Fibroblast of peridontal ligament (primary cell): ENCODE data around the gene UPK3B.
"Not testable (repeated sequence)": the region's sequence is repeated elsewhere in the genome, so short reads cannot be mapped to it uniquely, and the experiment has no call there.

Experiments used
- DNase-seq: peaks from one replicate; pipeline ENCODE4 v3.0.0-alpha.2; 2010; ENCODE audit errors: extremely low read depth

Gene UPK3B

DNA sequence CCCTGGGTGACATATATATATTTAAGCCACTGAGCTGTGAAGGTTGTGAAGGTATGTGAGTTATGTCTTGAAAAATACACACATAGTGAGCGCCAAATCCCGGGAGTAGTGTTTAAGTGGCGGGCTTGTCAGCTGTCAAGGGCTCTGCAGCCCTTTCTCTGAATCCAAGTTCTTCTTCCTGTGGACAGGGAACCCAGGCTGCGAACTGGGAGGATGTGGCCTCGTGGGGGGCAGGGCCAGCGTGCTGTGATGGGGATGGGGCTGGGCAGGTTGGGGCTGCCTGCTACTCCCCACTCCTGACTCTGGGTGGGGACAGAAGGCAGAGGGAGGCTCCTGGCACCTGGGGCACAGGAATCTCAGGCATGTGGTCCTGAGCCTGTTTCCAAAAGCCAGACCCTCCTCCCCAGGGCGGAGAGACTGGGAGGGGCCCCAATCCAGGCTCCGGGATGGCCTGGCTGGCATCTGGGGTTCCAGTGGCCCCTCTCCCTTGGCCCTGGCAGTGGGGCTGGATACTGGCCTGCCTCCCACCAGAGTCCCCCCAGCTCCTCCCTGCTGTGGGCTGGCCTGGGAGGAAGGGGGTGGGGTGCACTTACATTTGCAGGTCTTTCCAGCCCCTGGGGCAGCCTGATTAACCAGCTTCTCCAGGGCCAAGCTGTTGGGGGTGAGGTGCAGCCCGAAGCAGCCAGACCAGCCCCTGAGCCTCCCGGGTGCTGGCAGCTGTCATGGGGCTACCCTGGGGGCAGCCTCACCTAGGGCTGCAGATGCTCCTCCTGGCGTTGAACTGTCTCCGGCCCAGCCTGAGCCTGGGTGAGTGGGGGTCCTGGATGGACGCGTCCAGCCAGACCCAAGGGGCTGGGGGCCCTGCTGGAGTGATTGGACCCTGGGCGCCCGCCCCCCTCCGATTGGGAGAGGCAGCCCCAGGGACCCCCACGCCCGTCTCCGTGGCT is at the start of gene UPK3B:
Gene UPK3B (plus strand): TSS at position 622 of the 947 bp plus-strand sequence. CDS start 101 bp downstream, at position 723.
- DNase-seq: no peak

DNA sequence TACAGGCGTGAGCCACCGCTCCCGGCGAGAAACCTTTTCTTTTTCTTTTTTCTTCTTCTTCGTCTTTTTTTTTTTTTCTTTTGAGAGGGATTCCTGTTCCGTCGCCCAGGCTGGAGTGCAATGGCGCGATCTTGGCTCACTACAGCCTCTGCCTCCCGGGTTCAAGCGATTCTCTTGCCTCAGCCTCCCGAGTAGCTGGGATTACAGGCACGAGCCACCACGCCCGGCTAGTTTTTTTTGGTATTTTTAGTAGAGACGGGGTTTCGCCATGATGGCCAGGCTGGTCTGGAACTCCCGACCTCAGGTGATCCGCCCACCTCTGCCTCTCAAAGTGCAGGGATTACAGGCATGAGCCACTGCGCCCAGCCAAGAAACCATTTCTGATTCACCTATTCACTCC is 49.6 kb upstream of the UPK3B start:
- DNase-seq: not testable (repeated sequence)

DNA sequence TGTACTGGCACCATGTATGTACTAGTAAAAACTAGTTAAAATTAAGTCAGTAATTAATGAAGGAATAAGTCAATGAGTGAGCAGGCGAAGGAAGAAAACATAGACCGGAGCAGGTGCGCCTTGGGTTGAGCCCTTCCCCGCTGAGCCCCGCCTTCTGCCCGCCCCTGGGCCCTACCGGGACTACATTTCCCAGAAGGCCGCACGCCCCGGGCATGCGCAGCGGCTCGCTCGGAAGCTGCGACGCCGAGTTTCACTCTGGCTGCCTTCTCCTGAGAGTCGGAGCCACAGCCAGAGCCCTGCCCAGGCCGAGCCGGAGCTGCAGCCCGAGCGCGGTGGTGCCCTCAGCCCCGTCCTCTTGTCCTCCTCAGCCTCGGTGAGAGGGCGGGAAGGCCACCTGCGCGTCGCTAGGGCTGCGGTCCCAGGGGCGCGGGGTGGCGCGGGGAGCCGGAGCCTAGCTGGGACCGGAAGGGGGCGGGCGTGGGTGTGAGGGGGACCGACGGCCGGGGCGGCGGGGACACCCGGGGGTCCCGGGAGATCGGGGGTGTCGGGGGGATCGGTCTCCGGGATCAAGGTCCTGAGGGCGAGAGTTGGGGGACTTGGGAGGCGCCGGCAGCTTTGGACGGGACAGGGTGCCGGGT is 48.8 kb upstream of the UPK3B start, which contains the start of gene DTX2:
Gene DTX2 (plus strand): TSS at position 246 of the 638 bp plus-strand sequence. CDS start 18,801 bp downstream, outside the sequence.
- DNase-seq: not testable (repeated sequence)

- not testable (repeated sequence) for DNase-seq
These were observed 48.0 kb upstream of the UPK3B start for GRCh38 chr7:76462271-76462882.

- not testable (repeated sequence) for DNase-seq
These were observed 45.4 kb upstream of the UPK3B start for GRCh38 chr7:76464959-76465358.

DNA sequence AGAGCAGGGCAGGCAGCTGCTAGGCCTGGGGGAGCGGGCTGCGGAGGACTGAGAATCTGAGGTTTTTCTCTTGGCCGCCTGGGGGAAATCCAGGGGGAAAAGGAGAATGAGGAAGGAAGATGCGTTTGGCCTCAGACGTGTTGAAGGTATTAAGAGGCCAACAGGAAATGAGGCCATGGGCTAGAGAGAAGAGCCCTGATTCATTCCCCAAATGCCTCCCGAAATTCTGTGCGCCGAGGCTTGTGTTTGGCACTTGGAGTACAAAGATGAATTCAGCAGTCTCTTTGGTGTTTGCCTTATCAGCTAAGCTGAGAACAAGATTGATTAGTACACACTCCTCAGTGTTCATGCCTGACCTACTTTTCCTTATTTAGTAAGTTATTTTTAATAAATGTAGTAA is 44.4 kb upstream of the UPK3B start:
- not testable (repeated sequence) for DNase-seq

GRCh38 chr7:76467743-76468404 is 42.5 kb upstream of the UPK3B start:
- DNase-seq: not testable (repeated sequence)

DNA sequence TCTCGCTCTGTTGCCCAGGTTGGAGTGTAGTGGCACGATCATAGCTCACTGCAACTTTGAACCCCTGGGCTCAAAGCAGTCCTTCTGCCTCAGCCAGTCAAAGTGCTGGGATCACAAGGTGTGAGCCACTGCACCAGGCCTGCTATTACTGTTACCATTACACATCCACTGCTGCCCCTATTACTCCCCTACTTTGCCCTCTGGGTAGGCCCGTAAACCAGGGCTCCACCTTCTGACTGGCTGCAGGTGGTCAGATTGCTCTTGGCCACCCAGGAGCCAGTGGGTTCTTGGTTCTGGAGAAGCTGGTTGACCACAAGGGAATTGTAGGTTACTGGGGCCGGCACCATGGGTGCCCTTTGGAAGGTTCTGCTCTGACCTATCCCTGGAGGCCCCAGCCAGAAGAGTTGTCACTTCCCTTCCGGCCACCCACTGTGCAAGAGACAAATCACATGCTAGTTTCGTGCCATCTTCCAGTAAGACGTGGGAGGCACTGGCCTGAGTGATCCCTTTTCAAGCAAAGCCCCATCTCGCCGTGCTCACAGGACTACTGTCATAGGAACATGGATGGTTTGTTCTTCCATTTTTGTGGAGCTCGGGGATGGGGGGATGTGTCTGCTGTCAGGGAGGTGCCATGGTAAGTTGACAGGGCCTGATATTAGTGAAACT is 38.7 kb upstream of the UPK3B start:
- not testable (repeated sequence) for DNase-seq

DNA sequence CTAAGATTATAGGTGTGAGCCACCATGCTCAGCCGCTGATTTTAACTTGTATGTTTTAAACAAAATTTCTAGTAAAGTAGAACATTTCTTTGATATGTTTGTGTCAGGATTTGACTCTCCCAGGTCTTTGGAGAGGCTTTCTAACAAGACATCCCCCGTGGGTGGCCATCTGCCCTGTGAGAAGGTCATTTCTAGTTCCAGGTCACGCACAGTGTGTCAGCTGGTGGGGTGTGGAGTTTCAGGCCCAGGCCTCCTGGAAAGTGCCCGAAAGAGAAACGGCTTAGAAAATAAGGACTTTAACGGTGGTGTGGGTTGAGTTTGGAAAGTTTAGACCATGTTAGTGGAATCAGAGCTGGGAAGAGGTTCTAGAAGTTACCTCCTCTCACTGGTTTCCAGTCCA is 37.3 kb upstream of the UPK3B start:
- not testable (repeated sequence) for DNase-seq

- not testable (repeated sequence) for DNase-seq
These were observed 34.1 kb upstream of the UPK3B start for GRCh38 chr7:76476280-76476679.

GRCh38 chr7:76476742-76477474 is 33.4 kb upstream of the UPK3B start:
- not testable (repeated sequence) for DNase-seq

- not testable (repeated sequence) for DNase-seq
These were observed 30.7 kb upstream of the UPK3B start for GRCh38 chr7:76479628-76480027.

DNA sequence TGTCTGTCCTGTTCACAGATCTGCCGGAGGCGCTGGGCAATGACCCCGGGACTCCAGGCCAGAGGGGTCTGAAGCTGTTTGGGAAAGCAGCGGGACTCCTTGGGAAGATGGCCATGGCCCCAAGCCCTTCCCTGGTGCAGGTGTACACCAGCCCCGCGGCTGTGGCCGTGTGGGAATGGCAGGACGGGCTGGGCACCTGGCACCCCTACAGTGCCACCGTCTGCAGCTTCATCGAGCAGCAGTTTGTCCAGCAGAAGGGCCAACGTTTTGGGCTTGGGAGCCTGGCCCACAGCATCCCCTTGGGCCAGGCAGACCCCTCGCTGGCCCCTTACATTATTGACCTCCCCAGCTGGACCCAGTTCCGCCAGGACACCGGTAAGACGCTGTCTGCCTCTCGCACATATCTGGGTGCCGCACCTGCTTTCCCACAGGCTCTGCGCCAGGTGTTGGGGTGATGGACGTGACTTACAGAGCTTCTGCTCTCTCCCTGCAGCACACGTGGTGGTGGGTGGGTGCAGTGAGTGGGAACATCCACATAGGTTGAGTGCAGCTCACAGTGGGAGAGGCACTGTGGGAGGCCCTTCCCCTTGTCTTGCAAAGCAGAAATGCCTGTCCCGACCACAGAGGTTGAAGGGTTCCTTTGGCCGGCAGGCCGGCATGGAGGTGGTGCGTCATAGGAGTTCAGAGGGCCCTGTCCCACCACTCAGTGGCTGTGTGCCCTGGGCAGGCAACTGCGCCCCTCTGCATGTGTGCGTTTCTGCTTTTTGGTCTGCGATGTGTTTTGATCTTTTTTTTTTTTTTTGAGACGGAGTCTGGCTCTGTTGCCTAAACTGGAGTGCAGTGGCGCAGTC is 29.7 kb upstream of the UPK3B start:
- DNase-seq: not testable (repeated sequence)

DNA sequence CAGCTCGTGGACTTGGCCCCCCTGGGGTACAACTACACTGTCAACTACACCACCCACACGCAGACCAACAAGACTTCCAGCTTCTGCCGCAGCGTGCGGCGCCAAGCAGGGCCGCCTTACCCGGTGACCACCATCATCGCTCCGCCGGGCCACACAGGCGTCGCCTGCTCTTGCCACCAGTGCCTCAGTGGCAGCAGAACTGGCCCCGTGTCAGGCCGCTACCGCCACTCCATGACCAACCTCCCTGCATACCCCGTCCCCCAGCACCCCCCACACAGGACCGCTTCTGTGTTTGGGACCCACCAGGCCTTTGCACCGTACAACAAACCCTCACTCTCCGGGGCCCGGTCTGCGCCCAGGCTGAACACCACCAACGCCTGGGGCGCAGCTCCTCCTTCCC is 27.7 kb upstream of the UPK3B start:
- DNase-seq: not testable (repeated sequence)

GRCh38 chr7:76483081-76483480 is 27.3 kb upstream of the UPK3B start:
- not testable (repeated sequence) for DNase-seq

GRCh38 chr7:76484456-76484855 is 25.9 kb upstream of the UPK3B start:
- not testable (repeated sequence) for DNase-seq

- DNase-seq: not testable (repeated sequence)
These were observed 24.3 kb upstream of the UPK3B start for GRCh38 chr7:76485822-76486610.

DNA sequence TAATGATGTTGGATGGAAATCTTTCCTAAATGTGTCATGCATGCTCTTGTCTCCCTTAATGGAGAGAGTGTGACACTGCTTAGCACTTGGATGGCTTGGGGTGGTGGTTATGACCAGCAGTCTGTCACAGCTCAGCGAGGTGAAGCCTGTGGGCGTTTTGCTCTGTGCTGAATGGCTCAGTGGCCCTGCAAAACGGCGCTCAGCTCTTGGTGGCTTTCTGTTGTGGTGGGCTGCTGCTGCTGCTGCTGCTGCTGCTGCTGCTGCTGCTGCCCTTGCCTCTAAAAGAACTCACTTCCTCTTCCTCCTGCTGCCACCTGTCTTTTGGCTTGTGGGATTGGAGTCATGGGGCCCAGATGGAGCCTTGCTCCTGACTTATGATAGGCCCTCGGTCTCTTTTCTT is 23.7 kb upstream of the UPK3B start:
- not testable (repeated sequence) for DNase-seq

GRCh38 chr7:76487969-76488368 is 22.4 kb upstream of the UPK3B start:
- DNase-seq: not testable (repeated sequence)
